ENCODE data around the gene HGFAC. TPM values are rescaled to one million over a fixed set of nuclear protein-coding genes. Genes with fewer than 3 reads are reported as not detected.

The HGFAC gene
- total RNA-seq, 1 experiment from 2014 or later, result 0.37 TPM

- no peak overlapping the region for H3K4me3 Mint-ChIP-seq
- peaks cover 9 to 12% (median 11%) of the 10 kb centered on the region in 3 experiments for H3K36me3 Mint-ChIP-seq (ENCODE audit: insufficient read depth in 1 of 3, low read depth in 3 of 3)
These were observed 37.2 kb upstream of the HGFAC start for GRCh38 chr4:3404546-3404945.

More at GRCh38 chr4:3404546-3404945, 37.2 kb upstream of the HGFAC start:
- Histone ChIP-seq H3K79me2 (ENCODE audit: insufficient read depth, low read length) (no peaks in the 10 kb centered on the region), H3K9me3 (ENCODE audit: control insufficient read depth, low read depth, low read length) (peaks cover 8% of the 10 kb centered on the region), H3K27ac (ENCODE audit: insufficient read length, low read depth, low read length) (no peak overlapping the region), H4K5ac (ENCODE audit: insufficient read length, low read depth, low read length) (no peak overlapping the region), H3K23ac (ENCODE audit: insufficient read length, low read depth, low read length) (no peak overlapping the region), H3K4ac (ENCODE audit: low read depth, low read length) (no peak overlapping the region), H3K23me2 (ENCODE audit: insufficient read length, low read depth, low read length, poor library complexity, severe bottlenecking) (peaks cover 3% of the 10 kb centered on the region), H3K27me3 (ENCODE audit: insufficient read depth, low read length) (no peaks in the 10 kb centered on the region), H3K18ac (ENCODE audit: insufficient read length, low read depth, low read length) (no peak overlapping the region), H4K8ac (replicated peaks; ENCODE audit: insufficient read length, low read depth, low read length) (no peak overlapping the region), H3K14ac (ENCODE audit: insufficient read depth, low read length) (no peak overlapping the region), H3K79me1 (ENCODE audit: insufficient read depth, low read depth, low read length, poor library complexity, severe bottlenecking) (no peaks in the 10 kb centered on the region), H2AK5ac (ENCODE audit: insufficient read length, low read length) (no peak overlapping the region), H3K4me2 (ENCODE audit: insufficient read depth, insufficient read length, low read length) (no peak overlapping the region), H3T11ph (ENCODE audit: low read length) (no peak overlapping the region), H2BK15ac (ENCODE audit: low read depth, low read length) (no peak overlapping the region), H2AFZ (ENCODE audit: low read length) (no peak overlapping the region), H3K9ac (ENCODE audit: extremely low read depth, insufficient read length, low read length) (no peak overlapping the region), H3K4me1 (ENCODE audit: insufficient read depth, low read length) (no peaks in the 10 kb centered on the region), H3K56ac (ENCODE audit: insufficient read length, low read depth, low read length) (no peak overlapping the region), H2BK5ac (ENCODE audit: insufficient read length, low read length) (no peak overlapping the region), H2BK120ac (ENCODE audit: low read depth, low read length, poor library complexity, severe bottlenecking) (no peak overlapping the region), H2BK20ac (ENCODE audit: low read depth, low read length, poor library complexity, severe bottlenecking) (no peak overlapping the region), H4K91ac (ENCODE audit: insufficient read length, low read depth, low read length) (no peak overlapping the region), H2BK12ac (ENCODE audit: insufficient read length, low read depth, low read length) (no peak overlapping the region), H4K20me1 (ENCODE audit: control insufficient read depth, insufficient read depth, insufficient read length) (no peaks in the 10 kb centered on the region)
- Mint-ChIP-seq H3K27me3 (ENCODE audit: low read depth) (peaks cover 6% of the 10 kb centered on the region), H3K4me1 (peaks cover 0 to 12% of the 10 kb centered on the region in 2 experiments; a peak in 3 of 4 replicates), H3K9me3 (peaks cover 10 to 13% of the 10 kb centered on the region in 2 experiments), H3K27ac (no peak overlapping the region)
- DNase-seq, result no peak
- no CpG with 5 or more reads among the region's 4 CpGs for WGBS (ENCODE audit: extremely low coverage, insufficient read length, low lambda C conversion rate)
- TF ChIP-seq CTCF (conservative IDR thresholded peaks at IDR 0.05), result no peak; the same call in 2 of the 3 replicates

Data from H9 (cell line).